HL-60 (cell line): ENCODE results near the gene RABEPK.
"Not testable (repeated sequence)": the region's sequence is repeated elsewhere in the genome, so short reads cannot be mapped to it uniquely, and the experiment has no call there.

Source experiments
- DNase-seq, 2 experiments: peaks; one replicate each; pipeline ENCODE4 v3.0.0-alpha.2; 2010 to 2020; ENCODE audit warnings: low read depth in 1 of 2, low spot score in 1 of 2
- H3K27ac ChIP-seq: fragments of 250-450 bp; sonication (Bioruptor Pico); replicated peaks from 2 replicates; pipeline ENCODE4 v1.5.1; 2020; ENCODE audit warnings: mild to moderate bottlenecking, moderate library complexity
- H3K27me3 ChIP-seq: fragments of 250-450 bp; sonication (Bioruptor Pico); 2 replicates; pipeline ENCODE4 v1.5.1; 2021; ENCODE audit warnings: mild to moderate bottlenecking, moderate library complexity; ENCODE audit not compliant: insufficient read depth, poor library complexity, severe bottlenecking
- H3K4me3 ChIP-seq: replicated peaks from 2 replicates; pipeline ENCODE4 v1.5.1; 2011; ENCODE audit warnings: mild to moderate bottlenecking, control low read depth, low read length; ENCODE audit not compliant: insufficient read depth
- GABPA ChIP-seq: IDR thresholded peaks from 2 replicates; pipeline ENCODE4 v1.6.1; 2012; ENCODE audit warnings: low read depth
- POLR2AphosphoS5 ChIP-seq: IDR thresholded peaks from 2 replicates; pipeline ENCODE4 v1.6.1; 2012; ENCODE audit warnings: low read depth
- SPI1 ChIP-seq: IDR thresholded peaks from 2 replicates; pipeline ENCODE4 v1.6.1; 2012; ENCODE audit warnings: low read depth, mild to moderate bottlenecking, borderline replicate concordance
- TF ChIP-seq, protein P1 (sequence below): IDR thresholded peaks from 2 replicates; pipeline ENCODE4 v1.6.1; 2012; ENCODE audit warnings: low read depth; ENCODE audit not compliant: insufficient replicate concordance
- TF ChIP-seq, protein P2 (sequence below): IDR thresholded peaks from one replicate; pipeline ENCODE4 v1.5.1; 2011; ENCODE audit warnings: low read length, control low read depth, inconsistent platforms; ENCODE audit not compliant: insufficient read depth

RABEPK gene

DNA sequence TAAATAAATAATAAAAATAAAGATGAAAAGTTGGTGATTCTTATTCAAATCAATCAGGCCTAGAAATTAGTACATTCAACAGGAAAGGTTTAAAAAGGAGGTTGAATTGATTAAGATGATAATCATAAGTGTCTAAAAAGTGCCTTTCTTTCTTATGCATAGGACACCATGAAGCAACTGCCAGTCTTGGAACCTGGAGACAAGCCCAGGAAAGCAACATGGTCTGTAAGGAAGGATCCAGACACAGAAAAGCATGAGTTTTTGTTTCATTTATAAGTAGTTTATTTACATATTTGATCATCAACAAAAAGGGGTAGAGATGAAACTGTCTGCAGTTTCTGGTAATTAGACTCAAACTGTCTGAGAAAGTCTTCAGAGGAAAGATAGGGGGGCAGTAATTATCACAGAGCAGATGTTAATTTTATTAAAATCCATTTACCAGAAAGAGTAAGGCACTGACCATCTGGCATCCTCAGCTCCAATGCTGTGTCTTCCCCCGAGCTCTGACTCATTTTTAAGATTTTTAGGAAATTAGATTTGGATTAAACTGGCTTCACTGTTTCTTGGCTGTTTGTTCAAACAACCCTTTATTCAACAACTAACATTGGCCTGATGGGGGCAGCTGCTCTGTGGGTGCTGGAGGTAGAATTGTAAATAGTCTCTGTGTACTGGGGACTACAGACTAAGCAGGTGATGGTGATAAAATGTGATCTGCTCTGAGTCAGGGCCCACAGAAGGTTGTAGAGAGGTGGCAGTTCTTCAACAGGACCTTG lies 2.7 kb downstream of the RABEPK start:
- TF ChIP-seq, protein P1, sequence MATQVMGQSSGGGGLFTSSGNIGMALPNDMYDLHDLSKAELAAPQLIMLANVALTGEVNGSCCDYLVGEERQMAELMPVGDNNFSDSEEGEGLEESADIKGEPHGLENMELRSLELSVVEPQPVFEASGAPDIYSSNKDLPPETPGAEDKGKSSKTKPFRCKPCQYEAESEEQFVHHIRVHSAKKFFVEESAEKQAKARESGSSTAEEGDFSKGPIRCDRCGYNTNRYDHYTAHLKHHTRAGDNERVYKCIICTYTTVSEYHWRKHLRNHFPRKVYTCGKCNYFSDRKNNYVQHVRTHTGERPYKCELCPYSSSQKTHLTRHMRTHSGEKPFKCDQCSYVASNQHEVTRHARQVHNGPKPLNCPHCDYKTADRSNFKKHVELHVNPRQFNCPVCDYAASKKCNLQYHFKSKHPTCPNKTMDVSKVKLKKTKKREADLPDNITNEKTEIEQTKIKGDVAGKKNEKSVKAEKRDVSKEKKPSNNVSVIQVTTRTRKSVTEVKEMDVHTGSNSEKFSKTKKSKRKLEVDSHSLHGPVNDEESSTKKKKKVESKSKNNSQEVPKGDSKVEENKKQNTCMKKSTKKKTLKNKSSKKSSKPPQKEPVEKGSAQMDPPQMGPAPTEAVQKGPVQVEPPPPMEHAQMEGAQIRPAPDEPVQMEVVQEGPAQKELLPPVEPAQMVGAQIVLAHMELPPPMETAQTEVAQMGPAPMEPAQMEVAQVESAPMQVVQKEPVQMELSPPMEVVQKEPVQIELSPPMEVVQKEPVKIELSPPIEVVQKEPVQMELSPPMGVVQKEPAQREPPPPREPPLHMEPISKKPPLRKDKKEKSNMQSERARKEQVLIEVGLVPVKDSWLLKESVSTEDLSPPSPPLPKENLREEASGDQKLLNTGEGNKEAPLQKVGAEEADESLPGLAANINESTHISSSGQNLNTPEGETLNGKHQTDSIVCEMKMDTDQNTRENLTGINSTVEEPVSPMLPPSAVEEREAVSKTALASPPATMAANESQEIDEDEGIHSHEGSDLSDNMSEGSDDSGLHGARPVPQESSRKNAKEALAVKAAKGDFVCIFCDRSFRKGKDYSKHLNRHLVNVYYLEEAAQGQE: no peak
- TF ChIP-seq SPI1 (no peak), GABPA (no peak), POLR2AphosphoS5 (no peak)
- TF ChIP-seq, protein P2, sequence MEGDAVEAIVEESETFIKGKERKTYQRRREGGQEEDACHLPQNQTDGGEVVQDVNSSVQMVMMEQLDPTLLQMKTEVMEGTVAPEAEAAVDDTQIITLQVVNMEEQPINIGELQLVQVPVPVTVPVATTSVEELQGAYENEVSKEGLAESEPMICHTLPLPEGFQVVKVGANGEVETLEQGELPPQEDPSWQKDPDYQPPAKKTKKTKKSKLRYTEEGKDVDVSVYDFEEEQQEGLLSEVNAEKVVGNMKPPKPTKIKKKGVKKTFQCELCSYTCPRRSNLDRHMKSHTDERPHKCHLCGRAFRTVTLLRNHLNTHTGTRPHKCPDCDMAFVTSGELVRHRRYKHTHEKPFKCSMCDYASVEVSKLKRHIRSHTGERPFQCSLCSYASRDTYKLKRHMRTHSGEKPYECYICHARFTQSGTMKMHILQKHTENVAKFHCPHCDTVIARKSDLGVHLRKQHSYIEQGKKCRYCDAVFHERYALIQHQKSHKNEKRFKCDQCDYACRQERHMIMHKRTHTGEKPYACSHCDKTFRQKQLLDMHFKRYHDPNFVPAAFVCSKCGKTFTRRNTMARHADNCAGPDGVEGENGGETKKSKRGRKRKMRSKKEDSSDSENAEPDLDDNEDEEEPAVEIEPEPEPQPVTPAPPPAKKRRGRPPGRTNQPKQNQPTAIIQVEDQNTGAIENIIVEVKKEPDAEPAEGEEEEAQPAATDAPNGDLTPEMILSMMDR: no peak
- Histone ChIP-seq H3K27me3 (no peaks in the 10 kb centered on the region), H3K4me3 (no peak overlapping the region), H3K27ac (no peak overlapping the region)
- DNase-seq: no peak

DNA sequence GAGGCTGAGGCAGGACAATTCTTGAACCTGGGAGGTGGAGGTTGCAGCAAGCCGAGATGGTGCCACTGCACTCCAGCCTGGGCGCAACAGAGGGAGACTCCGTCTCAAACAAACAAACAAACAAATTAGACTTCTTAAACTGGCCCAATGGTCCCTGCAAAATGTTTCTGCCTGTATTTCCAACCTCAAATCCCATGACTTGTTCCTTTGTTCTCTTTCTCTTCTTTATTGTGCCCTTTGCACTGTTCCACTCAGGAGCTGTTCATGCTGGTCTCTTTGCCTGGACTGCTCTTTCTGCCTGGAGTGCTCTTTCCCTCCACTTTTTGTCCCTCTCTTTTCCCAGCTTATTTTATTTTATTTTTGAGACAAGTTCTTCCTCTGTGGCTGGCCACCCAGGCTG lies 4.1 kb downstream of the RABEPK start:
- TF ChIP-seq GABPA: no peak
- Histone ChIP-seq H3K27ac (no peak overlapping the region), H3K4me3 (no peak overlapping the region), H3K27me3 (no peaks in the 10 kb centered on the region)
- DNase-seq: no peak

DNA sequence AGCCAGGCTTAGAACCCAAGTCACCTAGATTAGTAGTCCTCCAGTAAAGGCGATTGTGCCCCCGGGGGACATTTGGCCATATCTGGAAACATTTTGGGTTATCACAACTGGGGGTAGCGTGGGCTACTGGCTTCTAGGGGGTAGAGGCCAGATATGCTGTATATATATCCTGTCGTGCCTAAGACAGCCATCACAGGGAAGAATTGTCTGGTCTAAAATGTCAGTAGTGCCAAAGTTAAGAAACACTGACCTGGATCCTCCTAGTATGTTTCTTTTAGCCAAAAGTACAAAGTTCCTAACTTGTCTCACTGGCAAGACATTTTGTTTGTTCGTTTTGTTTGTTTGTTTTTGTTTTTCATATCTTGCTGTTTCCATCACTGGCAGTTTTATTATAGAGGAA lies 13.8 kb downstream of the RABEPK start:
- no peak overlapping the region for H3K4me3 ChIP-seq
- no peak overlapping the region; the same call in 1 of the 2 replicates for H3K27ac ChIP-seq
- no peak for DNase-seq
- TF ChIP-seq, protein P2: no peak
- no peak for TF ChIP-seq SPI1
- TF ChIP-seq GABPA: no peak
- TF ChIP-seq, protein P1: no peak
- no peak for TF ChIP-seq POLR2AphosphoS5
- H3K27me3 ChIP-seq: no peaks in the 10 kb centered on the region

DNA sequence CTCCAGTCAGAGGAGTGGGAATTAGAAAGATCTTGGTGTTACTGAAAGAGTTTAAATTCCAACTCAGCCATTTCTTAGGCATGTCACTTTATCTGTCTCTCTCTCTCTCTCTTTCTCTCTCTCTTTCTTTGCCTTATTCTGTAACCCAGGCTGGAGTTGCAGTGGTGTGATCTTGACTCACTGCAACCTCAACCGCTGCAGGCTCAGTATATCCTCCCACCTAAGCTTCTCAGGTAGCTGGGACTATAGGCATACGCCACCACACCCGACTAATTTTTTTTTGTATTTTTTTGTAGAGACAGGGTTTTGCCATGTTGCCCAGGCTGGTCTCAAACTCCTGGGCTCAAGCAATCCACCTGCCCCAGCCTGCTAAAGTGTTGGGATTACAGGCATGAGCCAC lies 18.3 kb downstream of the RABEPK start:
- Histone ChIP-seq H3K27me3 (no peaks in the 10 kb centered on the region), H3K4me3 (no peak overlapping the region), H3K27ac (no peak overlapping the region)
- TF ChIP-seq, protein P2: no peak
- TF ChIP-seq, protein P1: no peak
- TF ChIP-seq POLR2AphosphoS5 (no peak), SPI1 (no peak), GABPA (no peak)
- DNase-seq: no peak

DNA sequence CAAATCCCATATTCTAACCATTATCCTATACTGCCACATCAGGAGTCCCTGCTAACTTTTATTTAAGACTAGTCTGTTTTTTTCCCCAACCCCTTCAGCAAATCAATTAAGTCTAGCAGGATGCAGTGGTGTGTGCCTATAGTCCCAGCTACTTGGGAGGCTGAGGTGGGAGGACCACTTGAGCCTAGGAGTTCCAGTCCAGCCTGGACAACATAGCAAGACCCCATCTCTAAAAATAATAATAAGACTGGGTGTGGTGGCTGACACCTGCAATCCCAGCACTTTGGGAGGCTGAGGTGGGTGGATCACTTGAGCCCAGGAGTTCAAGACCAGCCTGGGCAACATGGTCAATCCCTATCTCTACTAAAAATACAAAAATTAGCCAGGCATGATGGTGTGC lies 24.5 kb downstream of the RABEPK start:
- not testable (repeated sequence) for H3K27me3 ChIP-seq, H3K27ac ChIP-seq, DNase-seq, H3K4me3 ChIP-seq
